Germinal center (tissue), 1 donor: ENCODE measurements around the gene RYR3.

ENCODE experiments used
- DNase-seq: peaks from one replicate; pipeline ENCODE4 v3.0.0; 2012; ENCODE audit warnings: mixed read lengths, low spot score

The RYR3 gene

GRCh38 chr15:33384307-33384706 lies 73.5 kb downstream of the RYR3 start:
- DNase-seq, result no peak

GRCh38 chr15:33392453-33392852 lies 81.7 kb downstream of the RYR3 start:
- no peak for DNase-seq

DNA sequence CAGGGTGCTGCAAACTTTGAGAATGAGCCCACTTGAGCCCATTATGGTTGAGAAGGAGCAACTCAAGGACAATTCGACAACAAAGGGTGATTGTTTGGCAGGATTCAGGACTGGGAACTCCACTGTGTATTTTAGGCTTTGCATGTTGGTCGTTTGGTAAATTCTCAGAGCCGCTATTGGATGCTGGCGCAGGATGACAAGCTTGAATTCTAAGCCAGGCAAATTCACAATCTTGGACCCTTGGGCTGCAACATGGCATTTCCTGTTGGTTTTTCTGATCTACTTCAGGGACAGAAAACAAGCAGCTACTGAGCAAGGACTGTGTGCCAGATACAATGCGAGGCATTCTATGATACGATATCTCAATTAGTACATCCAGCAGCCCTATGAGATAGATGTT lies 82.8 kb downstream of the RYR3 start:
- DNase-seq, result no peak

GRCh38 chr15:33395321-33395720 lies 84.6 kb downstream of the RYR3 start:
- no peak for DNase-seq

DNA sequence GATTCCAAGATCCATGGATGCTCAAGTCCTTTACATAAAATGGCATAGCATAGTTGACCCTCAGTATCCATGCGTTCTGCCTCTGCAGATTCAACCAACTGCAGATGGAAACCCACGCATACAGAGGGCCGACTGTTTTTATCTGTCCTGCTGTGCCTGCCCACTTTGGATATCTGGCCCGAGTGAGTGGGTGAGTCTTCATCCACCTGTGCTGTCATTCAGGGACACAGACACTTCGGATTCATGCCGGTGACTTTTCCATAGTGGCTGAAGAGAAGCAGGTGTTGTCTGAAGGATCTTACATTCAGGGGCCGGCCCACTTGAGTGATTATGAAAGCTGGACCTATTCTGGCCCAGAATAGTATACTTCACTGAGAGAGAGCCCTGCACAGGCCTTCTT lies 85.1 kb downstream of the RYR3 start:
- no peak for DNase-seq

GRCh38 chr15:33396475-33396874 lies 85.7 kb downstream of the RYR3 start:
- DNase-seq, result no peak

- no peak for DNase-seq
Observed at GRCh38 chr15:33398555-33398954, 87.8 kb downstream of the RYR3 start.

DNA sequence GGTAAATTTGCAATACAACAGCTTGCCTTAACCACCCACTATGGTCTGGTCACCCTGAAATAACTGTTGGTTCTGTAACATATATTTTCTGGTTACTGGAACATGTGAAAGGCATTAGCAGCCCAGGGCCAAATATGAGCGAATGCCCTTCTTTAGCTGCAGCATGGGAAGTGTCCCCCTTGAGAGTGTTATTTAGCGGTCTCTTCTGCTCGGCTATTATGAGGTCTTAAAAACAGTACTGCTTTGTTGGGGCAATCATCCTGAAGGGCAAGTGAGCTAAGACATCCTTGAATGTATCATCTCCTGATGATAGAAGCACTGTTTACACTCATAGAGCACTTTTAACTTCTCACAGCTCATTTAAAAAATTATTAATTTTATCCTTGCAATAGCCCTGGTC lies 90.2 kb downstream of the RYR3 start:
- no peak for DNase-seq

DNA sequence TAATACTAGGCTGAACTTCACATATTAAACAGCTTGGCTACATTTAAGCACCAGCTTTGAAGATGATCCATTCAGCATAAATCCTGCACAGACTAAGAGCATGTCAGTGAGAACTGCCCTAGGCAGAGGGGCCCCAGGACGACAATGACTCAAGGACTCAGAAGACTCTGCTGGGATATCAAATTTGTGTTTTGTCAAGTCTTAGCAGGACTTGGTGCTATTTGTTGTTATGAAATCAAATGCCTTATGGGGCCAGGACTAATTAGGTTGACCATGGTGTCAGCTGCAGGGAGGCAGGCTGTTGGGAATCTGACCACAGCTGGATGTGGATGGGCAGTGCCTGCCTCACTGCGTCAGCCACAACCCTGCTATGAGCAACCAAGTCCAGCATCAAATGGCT lies 91.8 kb downstream of the RYR3 start:
- DNase-seq, result no peak

DNA sequence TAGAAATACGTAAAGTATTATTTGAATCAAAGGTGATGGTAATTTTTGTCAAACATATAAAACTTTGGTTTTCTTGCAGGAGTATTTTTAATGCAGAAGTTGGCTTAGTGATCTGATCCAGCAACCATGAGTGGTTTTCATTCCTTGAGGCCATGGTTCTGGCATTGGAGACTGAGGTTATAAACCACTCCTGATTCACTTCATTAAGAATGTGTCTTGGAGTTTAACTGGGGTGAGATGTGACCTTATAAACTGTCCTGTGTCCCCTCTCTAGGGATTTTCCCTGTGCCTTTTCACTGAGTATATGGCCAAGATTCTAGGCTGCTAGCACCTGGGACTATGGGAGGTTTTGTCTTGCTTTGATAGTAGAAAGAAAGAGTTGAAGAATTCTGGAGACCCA lies 94.3 kb downstream of the RYR3 start:
- DNase-seq, result no peak

GRCh38 chr15:33411596-33412540 lies 101.1 kb downstream of the RYR3 start:
- DNase-seq, result no peak

DNA sequence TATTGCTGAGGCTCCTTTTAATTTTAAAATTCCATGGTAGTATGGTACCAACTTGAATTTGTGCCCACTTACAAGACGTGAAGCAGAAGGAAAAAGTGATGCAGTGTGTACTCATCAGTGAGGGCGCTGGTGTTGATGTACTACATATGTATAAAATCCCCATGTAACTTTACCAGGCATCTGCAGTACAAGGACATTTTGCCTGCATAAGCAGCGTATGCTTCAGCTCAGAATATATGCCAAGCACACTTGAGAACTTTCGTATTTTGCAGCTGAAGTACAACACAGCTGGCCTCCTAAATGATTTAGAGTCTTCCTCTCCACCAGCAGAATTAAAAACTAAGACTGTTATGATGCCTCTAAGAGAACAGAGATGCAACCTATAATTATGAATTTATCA lies 108.9 kb downstream of the RYR3 start:
- no peak for DNase-seq

DNA sequence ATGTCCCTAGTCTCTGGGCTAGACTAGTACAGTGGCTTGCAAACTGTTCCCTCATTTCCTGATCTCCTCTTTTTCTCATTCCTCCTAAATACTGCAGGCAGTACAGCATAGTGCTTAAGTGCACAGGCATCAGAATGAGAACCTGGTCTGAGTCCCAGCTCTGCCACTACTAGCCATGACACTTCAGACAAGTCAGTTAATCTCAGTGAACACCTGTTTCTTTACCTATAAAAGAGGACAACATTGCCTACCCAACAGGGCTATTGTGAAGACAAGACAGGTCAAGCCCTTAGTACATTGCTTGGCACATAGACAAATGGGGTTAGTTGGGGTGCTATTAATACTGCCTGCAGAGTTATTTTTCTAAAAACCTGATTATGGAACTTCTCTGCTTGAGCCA lies 113.3 kb downstream of the RYR3 start:
- DNase-seq, result no peak

GRCh38 chr15:33425142-33425541 lies 114.4 kb downstream of the RYR3 start:
- no peak for DNase-seq

- no peak for DNase-seq
Observed at GRCh38 chr15:33430577-33430976, 119.8 kb downstream of the RYR3 start.

GRCh38 chr15:33433821-33434220 lies 123.1 kb downstream of the RYR3 start:
- DNase-seq, result no peak

DNA sequence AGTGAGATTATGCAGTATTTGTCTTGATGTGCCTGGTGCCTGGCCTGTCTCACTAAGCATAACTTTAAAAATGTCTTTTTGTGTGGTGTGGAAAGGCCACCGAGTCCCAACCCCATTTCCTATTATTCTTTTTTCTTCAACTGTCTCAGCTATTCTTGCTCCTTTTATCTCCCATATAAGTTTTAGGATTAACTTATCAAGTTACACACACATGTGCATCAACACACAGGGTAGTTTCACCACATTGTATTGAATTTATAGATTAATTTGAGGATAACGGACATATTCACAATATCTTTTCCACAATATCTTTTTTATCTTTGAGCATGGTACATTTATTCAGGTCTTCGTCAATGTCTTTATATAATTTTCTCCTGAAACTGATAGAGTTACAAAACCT lies 127.6 kb downstream of the RYR3 start:
- DNase-seq, result no peak

DNA sequence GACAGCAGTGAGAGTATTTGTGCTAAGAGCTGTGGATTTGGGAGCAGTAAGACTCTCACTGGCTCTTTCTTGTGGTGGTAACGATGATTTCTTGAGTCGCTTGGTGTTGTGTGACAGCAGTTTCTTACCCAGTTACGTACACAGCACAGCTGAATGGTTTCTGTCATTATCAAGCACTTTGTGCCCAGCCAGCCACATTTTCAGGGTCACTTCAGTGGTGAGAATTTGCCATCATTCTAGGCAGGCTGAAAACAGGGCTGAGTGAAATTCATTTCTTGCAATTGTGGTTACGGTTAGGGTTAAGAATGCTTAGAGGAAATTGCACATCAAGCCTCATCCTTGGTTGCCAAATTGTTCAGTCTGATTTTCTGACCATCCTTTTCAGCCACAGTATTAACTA lies 130.1 kb downstream of the RYR3 start:
- no peak for DNase-seq

- DNase-seq, result no peak
Observed at GRCh38 chr15:33442449-33442848, 131.7 kb downstream of the RYR3 start.

DNA sequence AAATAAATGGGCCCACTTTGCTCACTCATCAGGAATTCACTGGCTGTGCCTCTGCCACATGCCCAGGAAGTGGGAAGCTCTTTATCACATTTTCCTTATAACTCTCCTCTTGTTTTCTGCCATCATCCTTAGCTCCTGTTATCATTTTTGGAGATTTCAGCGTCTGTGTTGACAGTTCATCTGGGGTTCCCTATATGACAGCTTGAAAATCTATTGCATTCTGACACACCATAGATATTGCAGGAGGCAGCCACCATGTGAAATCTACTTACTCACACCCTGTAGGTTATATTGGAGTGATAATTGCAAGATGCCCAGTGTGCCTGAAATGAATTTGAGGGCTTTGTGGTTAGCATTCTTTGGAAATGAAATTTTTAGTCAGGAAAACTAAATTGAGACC lies 132.9 kb downstream of the RYR3 start:
- DNase-seq, result no peak

- DNase-seq, result no peak
Observed at GRCh38 chr15:33445984-33446383, 135.2 kb downstream of the RYR3 start.

DNA sequence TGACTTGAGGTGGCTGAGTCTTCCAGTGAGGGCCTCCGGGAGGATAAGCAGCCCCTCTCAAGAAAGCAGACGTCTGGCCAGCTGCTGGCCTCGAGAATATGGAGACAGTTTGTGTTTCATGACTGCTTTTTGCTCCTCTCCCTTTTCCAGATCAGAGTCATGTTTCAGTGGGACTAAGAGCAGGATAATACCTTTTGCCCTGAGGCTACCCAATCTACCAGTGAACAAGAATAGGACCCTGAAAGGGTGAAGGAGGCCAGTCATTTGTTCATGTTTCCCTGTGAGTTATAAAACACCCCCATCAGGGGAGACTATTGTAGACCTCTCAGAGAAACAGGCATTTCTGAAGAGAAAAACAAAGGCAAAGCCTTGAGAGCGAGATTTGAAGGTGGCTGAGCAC lies 137.4 kb downstream of the RYR3 start:
- DNase-seq, result no peak

GRCh38 chr15:33448961-33449606 lies 138.3 kb downstream of the RYR3 start:
- no peak for DNase-seq

- DNase-seq, result no peak
Observed at GRCh38 chr15:33449810-33450209, 139.0 kb downstream of the RYR3 start.
